ENCODE data around the gene RUVBL2.
A peak's percentile ranks its signal among the peaks of the same experiment; 100 is the strongest.

RUVBL2 gene

GRCh38 chr19:48989701-48990291 lies 3.9 kb upstream of the RUVBL2 start:
- no peak for DNase-seq

GRCh38 chr19:48990400-48990799 lies 3.3 kb upstream of the RUVBL2 start:
- DNase-seq: no peak

DNA sequence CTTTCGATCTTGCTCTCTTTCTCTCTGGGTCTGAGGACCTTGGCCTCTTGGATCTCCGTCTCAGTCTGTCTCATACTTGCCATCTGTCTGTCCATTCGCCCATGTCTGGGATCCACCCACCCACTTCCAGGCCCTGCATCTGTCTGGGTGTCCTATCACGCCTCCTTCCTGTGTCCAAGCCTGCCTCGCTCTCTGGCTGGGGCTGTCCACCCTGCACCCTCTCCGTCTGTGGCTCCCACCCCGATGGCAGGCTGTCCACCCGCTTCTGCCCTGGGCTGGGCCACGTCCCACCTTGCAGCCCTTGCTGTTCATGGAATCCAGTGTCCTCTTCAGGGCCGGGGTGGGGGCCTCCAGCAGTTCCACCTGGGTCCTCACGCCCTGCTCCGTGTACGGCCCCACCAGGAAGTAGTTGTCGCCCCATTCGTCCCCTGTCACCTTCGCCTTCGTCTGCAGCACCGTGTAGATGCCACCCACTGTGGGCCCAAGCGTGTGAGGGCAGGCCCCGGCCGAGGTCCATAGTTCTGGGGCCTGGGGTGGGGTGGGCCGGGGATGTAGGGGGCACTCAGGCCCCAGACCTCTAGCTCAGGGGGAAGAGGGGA lies 2.6 kb upstream of the RUVBL2 start:
- DNase-seq: no peak

GRCh38 chr19:48991873-48992580 lies 1.7 kb upstream of the RUVBL2 start:
- no peak for DNase-seq

- DNase-seq: no peak
Measured at GRCh38 chr19:48992581-48993174, 1.0 kb upstream of the RUVBL2 start.

- no peak for DNase-seq
Measured at GRCh38 chr19:48994035-48994386, 324 bp downstream of the RUVBL2 start.

DNA sequence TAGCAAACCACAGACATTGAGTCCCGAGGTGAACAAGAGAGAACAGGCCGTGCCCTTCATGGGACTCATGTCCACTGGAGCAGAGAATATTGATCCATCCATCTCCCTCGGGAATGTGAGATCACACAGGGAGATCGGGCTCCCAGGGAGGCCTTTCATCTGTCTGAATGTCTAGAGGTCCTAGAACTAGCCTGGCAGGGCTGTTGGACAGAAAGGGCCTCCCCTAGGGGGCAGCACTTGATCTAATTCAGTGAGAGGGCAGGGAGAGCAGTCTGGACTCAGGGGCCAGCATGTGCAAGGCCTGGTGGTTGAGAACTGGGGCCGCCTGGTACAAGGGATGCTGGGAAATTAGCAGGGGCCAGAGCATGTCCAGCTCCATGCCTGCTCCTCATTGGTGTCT lies 4.3 kb downstream of the RUVBL2 start:
- DNase-seq: no peak

DNA sequence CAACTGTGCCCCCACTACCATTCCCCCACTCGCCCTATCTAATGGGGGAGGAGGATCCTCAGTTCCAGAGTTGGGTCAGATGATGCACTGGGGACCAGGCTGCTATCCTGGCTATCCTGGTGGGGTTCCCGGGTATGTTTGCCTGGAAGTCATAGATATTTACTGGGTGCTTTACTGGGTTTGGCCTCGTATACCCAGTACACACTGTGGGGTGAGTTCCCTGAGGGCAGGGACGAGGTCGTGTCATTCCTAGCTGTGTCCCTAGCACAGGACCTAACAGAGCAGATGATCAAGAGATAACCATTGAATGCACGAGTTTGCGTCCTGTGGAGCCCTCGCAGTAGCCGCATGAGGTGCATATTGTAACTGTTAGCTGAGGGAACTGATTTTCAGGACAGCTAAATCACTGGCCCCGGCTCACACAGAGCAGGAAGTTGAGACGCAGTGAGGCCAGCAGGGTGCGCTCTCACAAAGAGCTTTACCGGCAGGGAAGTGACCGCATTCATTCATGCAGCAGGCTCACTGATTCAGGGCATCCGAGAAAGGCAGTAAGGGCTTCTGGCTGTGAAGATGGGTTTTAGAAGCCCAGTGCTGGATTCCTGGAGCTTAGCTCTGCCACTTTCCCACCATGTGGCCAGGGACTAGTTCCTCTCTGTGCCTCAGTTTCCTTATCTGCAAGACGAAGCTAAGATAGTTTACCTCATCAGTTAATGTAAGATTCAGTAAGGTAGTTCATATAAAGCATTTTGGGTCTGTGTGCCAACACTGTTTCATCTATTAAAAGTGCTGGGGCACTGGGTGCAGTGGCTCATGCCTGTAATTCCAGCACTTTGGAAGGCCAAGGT lies 6.0 kb downstream of the RUVBL2 start:
- DNase-seq: no peak

GRCh38 chr19:49004133-49004532 lies 10.4 kb downstream of the RUVBL2 start:
- no peak for DNase-seq

DNA sequence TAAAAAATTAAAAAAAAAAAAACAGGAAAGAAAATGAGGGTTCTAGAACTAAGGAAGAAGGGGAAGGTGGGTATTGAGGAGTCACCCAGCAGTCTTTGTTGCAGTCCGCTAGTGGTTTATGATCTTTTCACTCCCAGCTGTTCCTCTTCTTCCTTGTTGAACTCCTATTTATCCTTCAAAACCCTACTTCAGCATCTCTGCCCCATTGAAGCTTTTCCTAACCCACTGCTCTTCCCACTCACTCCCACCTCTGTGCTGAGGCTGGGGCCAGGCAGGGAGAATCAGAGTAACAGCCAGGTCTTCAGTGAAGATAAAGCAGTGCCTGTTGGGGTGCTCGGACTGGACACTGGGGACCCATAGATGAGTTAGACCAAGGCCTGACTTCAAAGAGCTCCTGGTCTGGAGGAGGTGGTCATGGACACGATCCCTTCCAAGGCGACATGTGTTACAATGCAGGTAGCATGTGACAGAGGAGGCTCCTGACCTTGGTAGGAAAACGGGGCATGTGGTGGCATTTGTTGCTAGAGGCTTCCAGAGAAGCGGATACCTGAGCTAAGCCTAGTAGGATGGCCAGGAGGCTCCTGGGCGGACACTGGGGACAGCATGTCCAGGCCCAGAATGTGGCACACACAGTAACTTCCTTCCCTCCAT lies 11.4 kb downstream of the RUVBL2 start:
- DNase-seq: no peak

DNA sequence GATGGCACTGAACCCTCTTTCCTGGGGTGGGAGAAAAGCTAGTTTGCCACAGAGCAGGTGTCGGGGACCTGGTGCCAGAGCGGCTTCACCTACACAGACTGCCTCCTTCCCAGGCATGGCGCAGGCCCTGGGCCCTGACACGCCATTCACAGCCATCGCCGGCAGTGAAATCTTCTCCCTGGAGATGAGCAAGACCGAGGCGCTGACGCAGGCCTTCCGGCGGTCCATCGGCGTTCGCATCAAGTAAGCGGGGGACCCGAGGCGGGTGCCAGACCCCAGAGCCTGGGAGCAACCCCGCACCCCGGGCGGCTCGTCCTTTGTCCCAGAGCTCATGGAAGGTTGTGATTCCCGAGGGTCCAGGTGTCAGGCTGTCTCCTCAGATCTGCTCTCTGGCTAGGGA lies 13.2 kb downstream of the RUVBL2 start:
- no peak for DNase-seq

- no peak for DNase-seq
Measured at GRCh38 chr19:49009828-49010227, 16.1 kb downstream of the RUVBL2 start.

- DNase-seq: no peak
Measured at GRCh38 chr19:49010453-49010852, 16.8 kb downstream of the RUVBL2 start.

- no peak for DNase-seq
Measured at GRCh38 chr19:49011194-49011593, 17.5 kb downstream of the RUVBL2 start.

DNA sequence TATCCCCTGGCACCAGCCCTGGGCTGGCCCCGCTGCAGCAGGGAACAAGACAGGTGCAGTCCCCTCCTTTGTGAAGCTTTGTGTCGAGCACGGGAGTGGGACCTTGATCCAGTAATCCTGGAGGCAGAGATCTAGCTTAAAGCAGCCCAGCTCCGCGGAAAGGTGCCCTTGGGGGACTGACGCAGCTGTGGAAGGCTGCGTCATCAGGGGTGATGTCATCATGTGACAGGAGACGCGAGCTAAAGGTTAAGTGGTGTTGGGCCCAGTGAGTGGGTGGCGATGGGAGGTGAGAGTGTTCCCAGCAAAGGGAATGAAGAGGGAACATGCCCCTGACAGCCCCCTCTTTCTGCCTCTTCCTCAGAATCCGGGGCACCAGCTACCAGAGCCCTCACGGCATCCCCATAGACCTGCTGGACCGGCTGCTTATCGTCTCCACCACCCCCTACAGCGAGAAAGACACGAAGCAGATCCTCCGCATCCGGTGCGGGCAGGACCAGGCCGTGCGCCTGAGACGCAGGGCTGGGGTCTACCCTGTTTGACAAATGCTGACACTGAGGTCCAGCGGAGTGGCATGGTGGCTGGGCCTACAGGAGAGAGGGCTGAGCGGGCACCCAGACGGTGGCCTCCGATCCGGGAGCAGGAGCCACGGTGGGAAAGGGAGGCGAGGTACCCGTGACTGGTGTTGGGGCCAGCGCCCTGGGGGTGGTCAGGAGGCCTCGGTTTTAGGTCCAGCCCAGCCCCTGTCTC lies 20.6 kb downstream of the RUVBL2 start:
- no peak for DNase-seq

DNA sequence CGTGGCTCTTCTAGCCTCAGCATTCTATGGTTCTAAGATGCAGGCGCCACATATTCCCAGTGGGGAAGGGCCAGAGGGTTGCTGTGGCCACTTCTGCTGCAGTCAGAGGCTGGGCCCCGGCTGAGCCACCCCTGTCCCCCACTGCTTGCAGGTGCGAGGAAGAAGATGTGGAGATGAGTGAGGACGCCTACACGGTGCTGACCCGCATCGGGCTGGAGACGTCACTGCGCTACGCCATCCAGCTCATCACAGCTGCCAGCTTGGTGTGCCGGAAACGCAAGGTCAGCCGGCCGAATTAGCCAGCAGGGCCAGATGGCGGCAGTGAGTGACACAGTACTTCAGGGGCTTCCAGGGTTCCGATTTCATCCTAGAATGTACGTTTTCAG lies 21.2 kb downstream of the RUVBL2 start:
- DNase-seq: no peak

- DNase-seq: no peak
Measured at GRCh38 chr19:49016067-49016839, 22.6 kb downstream of the RUVBL2 start.

DNA sequence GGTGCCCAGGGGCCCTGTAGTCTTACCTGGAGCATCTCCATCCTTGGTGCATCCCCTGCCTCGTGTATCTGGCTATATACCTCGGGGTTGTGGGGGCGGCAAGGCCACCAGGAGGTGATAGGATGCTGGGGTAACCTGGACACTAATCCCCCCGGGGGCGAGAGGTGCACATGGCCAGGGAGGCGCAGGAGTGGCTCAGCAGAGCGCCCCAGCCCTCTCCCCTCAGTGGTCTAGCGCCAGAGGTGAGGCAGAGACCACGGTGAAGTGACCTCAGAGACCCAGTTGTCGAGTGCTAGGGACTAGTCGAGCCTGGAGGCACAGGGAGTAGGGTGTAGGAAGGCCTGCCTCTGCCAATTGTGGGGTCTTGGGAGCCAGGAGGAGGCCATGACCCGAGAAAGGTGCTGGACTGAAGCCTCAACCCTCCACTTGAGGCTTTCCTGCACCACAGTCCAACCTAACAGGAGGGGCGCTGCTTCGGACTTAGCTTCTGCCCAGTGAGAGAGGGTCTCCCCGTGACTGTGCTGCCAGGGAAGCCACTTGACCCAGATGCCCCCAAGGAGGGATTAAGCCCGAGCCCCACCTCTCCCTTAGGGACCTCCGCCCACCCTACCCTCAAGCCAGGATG lies 23.5 kb downstream of the RUVBL2 start, which contains the start of gene LHB:
Gene LHB (minus strand): TSS at position 51 of the 625 bp plus-strand sequence. CDS start 10 bp downstream, at position 41.
- no peak for DNase-seq

DNA sequence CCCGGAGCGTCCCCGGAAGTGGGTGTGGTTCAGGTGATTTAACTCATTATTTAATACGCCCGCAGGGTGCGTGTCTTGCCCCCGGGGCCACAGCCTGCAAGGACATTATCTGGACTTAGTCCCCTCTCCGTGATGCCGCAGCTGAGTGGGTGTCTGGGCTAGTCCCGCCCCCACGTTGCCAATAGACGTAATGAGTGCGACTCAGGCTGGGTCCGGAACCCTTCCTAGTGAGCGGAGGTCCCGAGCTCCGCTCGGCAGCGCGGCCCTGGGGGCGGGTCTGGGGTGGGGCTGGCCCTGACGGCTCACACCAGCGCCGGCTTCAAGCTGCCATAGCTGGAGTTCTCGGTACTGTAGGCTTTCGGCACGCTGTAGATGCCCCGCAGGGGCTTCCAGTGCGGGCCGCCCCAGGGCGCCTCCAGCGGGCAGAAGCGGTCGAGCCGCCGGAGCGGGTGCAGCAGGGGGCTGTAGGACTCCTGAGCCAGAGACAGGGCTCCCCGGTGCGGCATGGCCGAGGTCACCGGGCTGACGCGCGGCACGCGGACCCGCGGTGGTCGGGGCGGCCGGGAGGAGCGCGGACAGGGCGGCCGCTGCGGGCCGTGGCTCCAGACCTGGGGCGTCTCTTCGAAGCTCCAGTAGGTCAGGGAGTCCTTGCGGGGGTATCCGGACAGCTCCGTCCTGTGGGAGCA lies 24.1 kb downstream of the RUVBL2 start:
- DNase-seq: peak; percentile 73
